ENCODE data around the gene MYL4.

GRCh38 chr17:47231334-47231733 lies 22.2 kb downstream of the MYL4 start:
- no peak for TF ChIP-seq EZH2 (IDR thresholded peaks at IDR 0.05)
- TF ChIP-seq POLR2AphosphoS5 (IDR thresholded peaks at IDR 0.05; ENCODE audit: borderline replicate concordance, low read depth, low read length) = no peak
